Heart right ventricle (tissue), 16 donors: ENCODE results near the gene HAPSTR1. TPM values are rescaled to one million over a fixed set of nuclear protein-coding genes. Genes with fewer than 3 reads are reported as not detected.

Source experiments
- ATAC-seq, 8 donors: fragments of 200-7000 bp; cut with Tn5 transposase; one replicate each; pipeline ENCODE4 v1.9.1; 2020; ENCODE audit warnings: mild to moderate bottlenecking in 8 of 8, moderate library complexity in 8 of 8, moderate number of reproducible peaks in 1 of 8
- DNase-seq, 2 donors: peaks; one replicate each; pipeline ENCODE4 v3.0.0-alpha.2; 2020
- H3K27ac ChIP-seq, 10 donors: fragments of 200-600 bp; sonication (generic) in 2 of 10; one replicate each; pipeline versions ENCODE4 v1.5.0 to v1.8.0; 2020 to 2022; ENCODE audit warnings: mild to moderate bottlenecking in 3 of 10
- H3K27me3 ChIP-seq, 7 donors: fragments of 200-600 bp; one replicate each; pipeline ENCODE4 v1.8.0; 2021 to 2022; ENCODE audit warnings: mild to moderate bottlenecking in 2 of 7
- H3K36me3 ChIP-seq, 9 donors: fragments of 200-600 bp; sonication (generic) in 1 of 9; one replicate each; pipeline versions ENCODE4 v1.5.0 to v1.8.0; 2020 to 2022; ENCODE audit warnings: mild to moderate bottlenecking in 2 of 9
- H3K4me1 ChIP-seq, 9 donors: fragments of 200-600 bp; sonication (generic) in 1 of 9; one replicate each; pipeline versions ENCODE4 v1.5.0 to v1.8.0; 2020 to 2022; ENCODE audit warnings: mild to moderate bottlenecking in 4 of 9
- H3K4me3 ChIP-seq, 10 donors: fragments of 200-600 bp; sonication (generic) in 2 of 10; one replicate each; pipeline versions ENCODE4 v1.5.0 to v1.8.0; 2020 to 2022; ENCODE audit warnings: mild to moderate bottlenecking in 7 of 10, moderate library complexity in 2 of 10
- H3K9me3 ChIP-seq, 11 donors: fragments of 200-600 bp in 10 of 11; sonication (generic) in 2 of 11; one replicate each; pipeline versions ENCODE4 v1.5.0 to v1.8.0; 2013 to 2022; ENCODE audit warnings: mild to moderate bottlenecking in 2 of 11, control low read depth in 1 of 11, moderate library complexity in 1 of 11
- WGBS, 2 donors: extraction: QIAGEN DNeasy Blood & Tissue Kit; methylation state at CpG; one replicate each; pipeline ENCODE4 v1.1.7; 2013; ENCODE audit warnings: inconsistent platforms in 1 of 2; 5-methylcytosine and 5-hydroxymethylcytosine counted together
- intact Hi-C, 10 donors: fragments of 100-400 bp; cut with DNase I; formaldehyde crosslinking; loops; one replicate each; pipeline versions ENCODE4 v1.11.1 to v1.14.2; 2022
- polyA plus RNA-seq, 2 donors: library from polyadenylated mRNA; stranded (reverse); fragments of 200-250 nt; gene quantifications; one replicate each; pipeline ENCODE4 v1.2.3, GENCODE V29; 2013
- total RNA-seq, 10 donors: library from RNA; stranded (reverse); fragmentation: NEBNext Ultra II Directional in 3 of 10; extraction: Animal tissue kit (Norgen Biotek cat#: 25700) in 3 of 10; gene quantifications; one replicate each; pipeline versions ENCODE4 v1.2.1 to v1.2.4, GENCODE V29; 2021 to 2023
- TF ChIP-seq, protein P1 (sequence below), 9 donors: fragments of 200-600 bp; sonication (generic) in 2 of 9; IDR thresholded peaks; one replicate each; pipeline versions ENCODE4 v1.5.0 to v1.8.0; 2021 to 2022; ENCODE audit warnings: antibody characterized with exemption in 9 of 9, mild to moderate bottlenecking in 5 of 9, moderate library complexity in 1 of 9
- donor health status: Arrhythmogenic right ventricular cardiomyopathy.
- donor health status: ischemic (EF 13 %, LVEDD 7.1; RV severe dilation, severe dysfunction).
- donor health status: healthy with polysubstance abuse.
- donor health status: DM: no; HTN: yes; CAD: no.
- donor health status: DM: no; HTN: no; CAD: no.
- donor health status: ischemic (EF 25% LVEDD 6.9; RV normal size, moderate dysfunction).
- donor health status: ischemic (EF 25% LVEDD 5.7; RV mildly dilated, moderate dysfunction).
- donor health status: healthy.
- donor health status: DM: yes; HTN: yes; CAD: no.
- donor health status: Ischemic cardiomyopathy.
- donor health status: ischemic (EF 35%, LVEDD 5.7; RV mildly dilated, moderate dysfunction).
- donor health status: nonischemic (EF 11% LVEDD 7.7; RV severe dilation, severe dysfunction).
- donor health status: DM: yes; HTN: yes; CAD: no.
- donor health status: PGD.
- donor health status: ischemic (EF 29% LVEDD 5.4; RV normal size, mild dysfunction).
- donor health status: nonischemic (EF 23%, LVEDD 6.1; RV moderate dilation, normal function).

The HAPSTR1 gene
- total and polyA plus RNA-seq, 12 donors, result 10.2 to 74.7 (median 63.7) TPM

- peak overlapping the region in 1 of 10 donors; percentile 2 for H3K4me3 ChIP-seq
Observed at GRCh38 chr16:9099131-9099625, 7.7 kb downstream of the HAPSTR1 start.

DNA sequence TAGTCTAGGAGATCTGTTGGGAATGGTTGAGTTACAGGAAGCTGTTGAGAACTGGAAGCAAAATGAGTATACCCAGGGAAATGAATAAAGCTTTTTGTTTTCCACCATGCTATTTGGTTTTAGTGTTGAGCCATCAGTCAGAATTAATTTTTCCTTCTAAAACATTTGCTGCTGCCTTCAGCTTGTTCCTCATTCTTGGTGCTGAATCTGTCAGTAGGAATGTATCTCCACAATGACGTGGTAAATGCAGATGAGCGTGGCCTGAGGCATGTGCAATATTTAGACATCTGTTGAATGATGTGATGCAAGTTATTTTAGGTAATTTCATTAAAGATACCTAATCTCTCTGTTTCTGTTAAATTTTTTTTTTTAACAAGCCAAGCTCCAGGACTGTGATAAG is 10.9 kb downstream of the HAPSTR1 start:
- 37 to 52% methylated on average over 2 of the region's 2 CpGs for WGBS, 2 donors
- peak in 1 of 8 donors; percentile 51 for ATAC-seq
- Histone ChIP-seq H3K4me1 (peaks cover 27 to 100% (median 100%) of the 10 kb centered on the region in 9 donors), H3K36me3 (peaks cover 0 to 99% (median 23%) of the 10 kb centered on the region in 9 donors), H3K27ac (peak overlapping the region in 3 of 10 donors; percentile 21 to 39 (median 37)), H3K27me3 (no peaks in the 10 kb centered on the region), H3K4me3 (no peak overlapping the region), H3K9me3 (no peaks in the 10 kb centered on the region)
- DNase-seq, result no peak
- TF ChIP-seq, protein P1, sequence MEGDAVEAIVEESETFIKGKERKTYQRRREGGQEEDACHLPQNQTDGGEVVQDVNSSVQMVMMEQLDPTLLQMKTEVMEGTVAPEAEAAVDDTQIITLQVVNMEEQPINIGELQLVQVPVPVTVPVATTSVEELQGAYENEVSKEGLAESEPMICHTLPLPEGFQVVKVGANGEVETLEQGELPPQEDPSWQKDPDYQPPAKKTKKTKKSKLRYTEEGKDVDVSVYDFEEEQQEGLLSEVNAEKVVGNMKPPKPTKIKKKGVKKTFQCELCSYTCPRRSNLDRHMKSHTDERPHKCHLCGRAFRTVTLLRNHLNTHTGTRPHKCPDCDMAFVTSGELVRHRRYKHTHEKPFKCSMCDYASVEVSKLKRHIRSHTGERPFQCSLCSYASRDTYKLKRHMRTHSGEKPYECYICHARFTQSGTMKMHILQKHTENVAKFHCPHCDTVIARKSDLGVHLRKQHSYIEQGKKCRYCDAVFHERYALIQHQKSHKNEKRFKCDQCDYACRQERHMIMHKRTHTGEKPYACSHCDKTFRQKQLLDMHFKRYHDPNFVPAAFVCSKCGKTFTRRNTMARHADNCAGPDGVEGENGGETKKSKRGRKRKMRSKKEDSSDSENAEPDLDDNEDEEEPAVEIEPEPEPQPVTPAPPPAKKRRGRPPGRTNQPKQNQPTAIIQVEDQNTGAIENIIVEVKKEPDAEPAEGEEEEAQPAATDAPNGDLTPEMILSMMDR (IDR thresholded peaks at IDR 0.05), result no peak
- intact Hi-C loops, result no loop called here

More at GRCh38 chr16:9099131-9099625, 7.7 kb downstream of the HAPSTR1 start:
- intact Hi-C loops, result loop anchor here in 4 of 10 donors (5.0 to 10.0 kb wide), 3 partner anchors 134 to 144 kb away; partner anchors contain the start of gene USP7 (in 3 of the 4)
- DNase-seq (no peak), ATAC-seq (peak in 1 of 8 donors; percentile 34)
- Histone ChIP-seq H3K27me3 (no peaks in the 10 kb centered on the region), H3K9me3 (no peaks in the 10 kb centered on the region), H3K27ac (peak overlapping the region in 5 of 10 donors; percentile 0 to 55 (median 34)), H3K4me1 (peaks cover 28 to 100% (median 100%) of the 10 kb centered on the region in 9 donors), H3K36me3 (peaks cover 0 to 99% (median 13%) of the 10 kb centered on the region in 9 donors)
- TF ChIP-seq, protein P1 (IDR thresholded peaks at IDR 0.05), result no peak
- 55 to 62% methylated on average over 5 of the region's 5 CpGs for WGBS, 2 donors

- H3K4me1 ChIP-seq, result peaks cover 21 to 100% (median 100%) of the 10 kb centered on the region in 9 donors
- no peak for DNase-seq
- no peaks in the 10 kb centered on the region for H3K9me3 ChIP-seq
- intact Hi-C loops, result no loop called here
- no peak overlapping the region for H3K4me3 ChIP-seq
- TF ChIP-seq, protein P1 (IDR thresholded peaks at IDR 0.05), result no peak
- H3K36me3 ChIP-seq, result peaks cover 0 to 99% (median 23%) of the 10 kb centered on the region in 9 donors
- ATAC-seq, result no peak
- H3K27me3 ChIP-seq, result no peaks in the 10 kb centered on the region
- 81 to 83% methylated on average over 13 of the region's 13 CpGs for WGBS, 2 donors
- H3K27ac ChIP-seq, result peak overlapping the region in 2 of 10 donors; percentile 23 to 37
Observed at GRCh38 chr16:9102943-9103342, 11.5 kb downstream of the HAPSTR1 start.

DNA sequence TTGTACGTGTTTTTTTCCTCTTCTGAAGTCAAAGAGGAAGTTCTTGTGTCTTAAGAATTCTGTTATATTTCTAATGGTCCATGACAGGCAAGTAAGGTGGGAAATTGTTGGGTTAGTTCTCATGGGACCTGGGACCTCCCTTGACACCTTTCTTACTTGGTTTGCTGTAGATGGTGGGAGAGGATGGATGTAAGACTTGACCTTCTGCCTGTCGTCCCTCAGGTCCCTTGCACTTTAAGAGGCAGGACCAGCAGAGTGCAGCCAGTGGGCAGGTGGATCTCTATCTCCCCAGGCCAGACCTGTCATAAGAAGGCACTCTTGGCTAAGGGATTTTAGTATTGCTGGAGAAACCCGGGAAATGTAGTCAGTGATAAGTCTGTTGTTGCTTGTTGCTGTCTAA is 12.1 kb downstream of the HAPSTR1 start:
- no peaks in the 10 kb centered on the region for H3K9me3 ChIP-seq
- no peak for DNase-seq
- peaks cover 22 to 100% (median 100%) of the 10 kb centered on the region in 9 donors for H3K4me1 ChIP-seq
- H3K27ac ChIP-seq, result peak overlapping the region in 1 of 10 donors; percentile 23
- TF ChIP-seq, protein P1 (IDR thresholded peaks at IDR 0.05), result no peak
- H3K4me3 ChIP-seq, result no peak overlapping the region
- intact Hi-C loops, result no loop called here
- WGBS, 2 donors, result 45 to 55% methylated on average over 3 of the region's 3 CpGs
- no peaks in the 10 kb centered on the region for H3K27me3 ChIP-seq
- H3K36me3 ChIP-seq, result peaks cover 0 to 99% (median 28%) of the 10 kb centered on the region in 9 donors
- no peak for ATAC-seq
